Trophoblast cell (in vitro differentiated cells and primary cell): Measurements from ENCODE around the gene PDGFD.

ENCODE experiments used
- DNase-seq, 2 donors: peaks; one replicate each; pipeline ENCODE4 v3.0.0-alpha.2; 2016
- H2AFZ ChIP-seq: 2 replicates; pipeline ENCODE4 v1.6.1; 2013; ENCODE audit warnings: low read length, moderate library complexity, mild to moderate bottlenecking; ENCODE audit not compliant: insufficient read depth, poor library complexity
- H2AK5ac ChIP-seq: 2 replicates; pipeline ENCODE4 v1.6.1; 2013; ENCODE audit warnings: mild to moderate bottlenecking, low read length
- H2BK120ac ChIP-seq: 2 replicates; pipeline ENCODE4 v1.6.1; 2013; ENCODE audit warnings: low read length, mild to moderate bottlenecking, moderate library complexity; ENCODE audit not compliant: insufficient read depth, poor library complexity
- H2BK12ac ChIP-seq: 2 replicates; pipeline ENCODE4 v1.6.1; 2013; ENCODE audit warnings: mild to moderate bottlenecking, low read length, moderate library complexity
- H2BK5ac ChIP-seq: 2 replicates; pipeline ENCODE4 v1.6.1; 2013; ENCODE audit warnings: low read length, low read depth, moderate library complexity, mild to moderate bottlenecking; ENCODE audit not compliant: poor library complexity
- H3K14ac ChIP-seq: 2 replicates; pipeline ENCODE4 v1.6.1; 2013; ENCODE audit warnings: mild to moderate bottlenecking, low read length
- H3K18ac ChIP-seq: 2 replicates; pipeline ENCODE4 v1.6.1; 2013; ENCODE audit warnings: mild to moderate bottlenecking, low read length
- H3K23ac ChIP-seq: 2 replicates; pipeline ENCODE4 v1.6.1; 2013; ENCODE audit warnings: low read length
- H3K27ac ChIP-seq: 2 replicates; pipeline ENCODE4 v1.5.1; 2013; ENCODE audit warnings: low read depth, mild to moderate bottlenecking, inconsistent platforms, low read length, moderate library complexity
- H3K27me3 ChIP-seq: 2 replicates; pipeline ENCODE4 v1.6.1; 2013; ENCODE audit warnings: inconsistent platforms, mild to moderate bottlenecking, low read length, moderate library complexity; ENCODE audit not compliant: insufficient read depth
- H3K36me3 ChIP-seq, 2 experiments: 1 replicate in 1 of 2; 2 replicates in 1 of 2; pipeline ENCODE4 v1.6.1; 2013; ENCODE audit warnings: low read length in 2 of 2, mild to moderate bottlenecking in 2 of 2, moderate library complexity in 1 of 2; ENCODE audit not compliant: insufficient read depth in 2 of 2, control insufficient read depth in 1 of 2
- H3K4ac ChIP-seq: 2 replicates; pipeline ENCODE4 v1.6.1; 2013; ENCODE audit warnings: low read depth, mild to moderate bottlenecking, low read length, moderate library complexity
- H3K4me1 ChIP-seq, 2 experiments: 1 replicate in 1 of 2; 2 replicates in 1 of 2; pipeline ENCODE4 v1.6.1; 2013; ENCODE audit warnings: low read length in 2 of 2, mild to moderate bottlenecking in 2 of 2, moderate library complexity in 1 of 2; ENCODE audit not compliant: insufficient read depth in 2 of 2, control insufficient read depth in 1 of 2
- H3K4me2 ChIP-seq: 2 replicates; pipeline ENCODE4 v1.6.1; 2013; ENCODE audit warnings: inconsistent platforms, mild to moderate bottlenecking, low read length, moderate library complexity
- H3K4me3 ChIP-seq: 2 replicates; pipeline ENCODE4 v1.5.1; 2013; ENCODE audit warnings: mild to moderate bottlenecking, low read depth, low read length, inconsistent platforms
- H3K79me1 ChIP-seq: one replicate; pipeline ENCODE4 v1.6.1; 2013; ENCODE audit warnings: low read length
- H3K79me2 ChIP-seq: 2 replicates; pipeline ENCODE4 v1.6.1; 2013; ENCODE audit warnings: low read length, mild to moderate bottlenecking; ENCODE audit not compliant: control insufficient read depth, insufficient read depth, poor library complexity
- H3K9ac ChIP-seq: 2 replicates; pipeline ENCODE4 v1.6.1; 2013; ENCODE audit warnings: mild to moderate bottlenecking, low read length
- H3K9me3 ChIP-seq: 2 replicates; pipeline ENCODE4 v1.6.1; 2013; ENCODE audit warnings: low read depth, mild to moderate bottlenecking, control low read depth, inconsistent platforms, low read length; ENCODE audit not compliant: insufficient read depth
- H4K12ac ChIP-seq: 2 replicates; pipeline ENCODE4 v1.6.1; 2013; ENCODE audit warnings: low read depth, mild to moderate bottlenecking, low read length, moderate library complexity
- H4K8ac ChIP-seq: 2 replicates; pipeline ENCODE4 v1.6.1; 2013; ENCODE audit warnings: low read depth, mild to moderate bottlenecking, low read length, moderate library complexity
- H4K91ac ChIP-seq: one replicate; pipeline ENCODE4 v1.6.1; 2013; ENCODE audit warnings: low read depth, mild to moderate bottlenecking, low read length, moderate library complexity
- WGBS: extraction: QIAGEN DNeasy Blood & Tissue Kit; methylation state at CpG from one replicate; pipeline ENCODE4 v1.1.7; 2013; ENCODE audit warnings: missing lambda C conversion rate; ENCODE audit not compliant: insufficient read length, insufficient coverage; ENCODE audit errors: extremely low coverage; 5-methylcytosine and 5-hydroxymethylcytosine counted together

PDGFD gene

DNA sequence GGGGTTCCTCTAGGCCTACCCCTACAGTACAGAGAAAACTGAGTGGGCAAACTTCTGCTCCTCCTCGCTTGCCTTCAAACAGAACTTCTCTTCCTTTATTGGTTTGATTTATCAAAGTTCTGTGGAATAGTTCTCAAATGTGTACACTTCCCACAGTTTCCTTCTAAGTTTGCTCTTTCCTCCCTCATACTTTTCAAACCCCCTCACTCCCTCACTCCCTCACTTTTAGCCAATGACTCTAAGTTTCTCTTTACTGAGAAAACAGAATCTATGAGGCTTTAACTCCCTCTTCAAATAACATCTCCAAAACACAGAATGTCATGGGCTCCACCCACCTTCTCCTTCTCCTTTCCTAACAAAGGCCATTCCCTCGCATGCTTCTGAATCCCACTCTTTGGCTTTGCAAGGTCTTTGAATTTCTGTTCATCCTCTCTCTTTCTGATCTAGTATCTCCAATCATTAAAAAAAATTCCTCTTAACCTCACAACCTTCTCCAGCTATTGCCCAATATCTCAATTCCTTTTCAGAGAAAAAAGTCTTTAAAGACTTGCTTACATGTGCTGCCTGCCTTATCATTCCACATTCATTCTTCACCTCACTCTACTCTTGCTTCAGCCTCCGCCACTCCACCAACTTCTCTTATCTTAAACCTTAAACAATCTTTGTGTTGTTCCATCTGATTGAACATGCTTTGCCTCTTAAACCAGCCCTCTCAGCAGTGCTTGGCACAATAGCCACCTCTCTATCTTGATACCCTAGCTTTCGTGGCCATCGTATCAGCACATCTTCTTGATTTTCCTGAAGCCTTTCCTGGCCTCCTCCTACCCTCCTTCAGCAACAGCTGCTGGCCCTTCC lies 70.3 kb downstream of the PDGFD start:
- Histone ChIP-seq H2AFZ (no peak overlapping the region), H4K12ac (no peak overlapping the region), H2BK120ac (no peak overlapping the region), H3K27ac (no peak overlapping the region), H4K8ac (no peak overlapping the region), H3K23ac (no peak overlapping the region), H3K9me3 (no peaks in the 10 kb centered on the region), H3K14ac (no peak overlapping the region), H3K9ac (no peak overlapping the region), H3K79me2 (no peaks in the 10 kb centered on the region), H3K4me2 (no peak overlapping the region), H3K36me3 (no peaks in the 10 kb centered on the region), H3K79me1 (no peaks in the 10 kb centered on the region), H3K27me3 (no peaks in the 10 kb centered on the region), H2BK12ac (no peak overlapping the region), H2AK5ac (no peak overlapping the region), H3K18ac (no peak overlapping the region), H2BK5ac (no peak overlapping the region), H4K91ac (no peak overlapping the region), H3K4me3 (no peak overlapping the region), H3K4me1 (no peaks in the 10 kb centered on the region), H3K4ac (no peak overlapping the region)
- no CpG with 5 or more reads among the region's 5 CpGs for WGBS
- no peak for DNase-seq

DNA sequence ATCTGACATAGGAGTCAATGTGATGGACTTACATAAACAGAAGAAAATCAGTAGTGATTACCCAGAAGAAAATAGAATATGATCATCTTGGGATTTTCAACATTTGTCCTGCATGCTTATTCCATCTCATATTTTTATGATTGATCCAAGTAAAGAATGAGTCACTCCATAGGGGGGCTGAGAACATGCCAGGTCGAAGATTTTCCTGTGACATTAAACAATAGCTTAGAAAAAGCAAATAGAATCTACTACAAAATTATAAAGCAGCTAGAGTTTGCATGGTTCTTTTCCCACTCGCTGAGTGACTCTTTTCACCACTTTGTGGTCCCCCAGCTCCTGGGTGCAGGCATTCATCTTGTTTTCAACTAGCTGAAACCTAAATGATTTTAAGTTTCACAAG lies 71.2 kb downstream of the PDGFD start:
- H4K8ac ChIP-seq, result no peak overlapping the region
- no peak overlapping the region for H2BK5ac ChIP-seq
- H3K18ac ChIP-seq, result no peak overlapping the region
- H3K23ac ChIP-seq, result no peak overlapping the region
- no peak for DNase-seq
- no peak overlapping the region for H3K4me3 ChIP-seq
- no peaks in the 10 kb centered on the region for H3K79me2 ChIP-seq
- no peak overlapping the region for H3K14ac ChIP-seq
- H3K79me1 ChIP-seq, result no peaks in the 10 kb centered on the region
- H2AFZ ChIP-seq, result no peak overlapping the region
- no peak overlapping the region for H3K4me2 ChIP-seq
- H3K27me3 ChIP-seq, result no peaks in the 10 kb centered on the region
- no peaks in the 10 kb centered on the region for H3K9me3 ChIP-seq
- no peaks in the 10 kb centered on the region for H3K4me1 ChIP-seq
- H2BK12ac ChIP-seq, result no peak overlapping the region
- no peak overlapping the region for H4K91ac ChIP-seq
- H3K27ac ChIP-seq, result no peak overlapping the region
- no peak overlapping the region for H3K9ac ChIP-seq
- no peak overlapping the region for H3K4ac ChIP-seq
- H2AK5ac ChIP-seq, result no peak overlapping the region
- no peaks in the 10 kb centered on the region for H3K36me3 ChIP-seq
- no peak overlapping the region for H4K12ac ChIP-seq
- H2BK120ac ChIP-seq, result no peak overlapping the region
- no CpG with 5 or more reads among the region's 2 CpGs for WGBS

GRCh38 chr11:104091281-104092096 lies 72.5 kb downstream of the PDGFD start:
- no peak overlapping the region for H3K14ac ChIP-seq
- H4K12ac ChIP-seq, result no peak overlapping the region
- H4K91ac ChIP-seq, result no peak overlapping the region
- H3K79me2 ChIP-seq, result no peaks in the 10 kb centered on the region
- H3K4me3 ChIP-seq, result no peak overlapping the region
- H4K8ac ChIP-seq, result no peak overlapping the region
- H2AFZ ChIP-seq, result no peak overlapping the region
- no peak overlapping the region for H3K27ac ChIP-seq
- no peak overlapping the region for H2BK5ac ChIP-seq
- no peak overlapping the region for H3K18ac ChIP-seq
- no peak overlapping the region for H3K23ac ChIP-seq
- H3K4me2 ChIP-seq, result no peak overlapping the region
- no peak overlapping the region for H2AK5ac ChIP-seq
- no peaks in the 10 kb centered on the region for H3K4me1 ChIP-seq
- no peak overlapping the region for H2BK120ac ChIP-seq
- H3K9ac ChIP-seq, result no peak overlapping the region
- no peaks in the 10 kb centered on the region for H3K79me1 ChIP-seq
- no peaks in the 10 kb centered on the region for H3K36me3 ChIP-seq
- no peak overlapping the region for H3K4ac ChIP-seq
- no CpG with 5 or more reads among the region's 4 CpGs for WGBS
- H3K27me3 ChIP-seq, result no peaks in the 10 kb centered on the region
- no peak overlapping the region for H2BK12ac ChIP-seq
- DNase-seq, result no peak
- H3K9me3 ChIP-seq, result no peaks in the 10 kb centered on the region

DNA sequence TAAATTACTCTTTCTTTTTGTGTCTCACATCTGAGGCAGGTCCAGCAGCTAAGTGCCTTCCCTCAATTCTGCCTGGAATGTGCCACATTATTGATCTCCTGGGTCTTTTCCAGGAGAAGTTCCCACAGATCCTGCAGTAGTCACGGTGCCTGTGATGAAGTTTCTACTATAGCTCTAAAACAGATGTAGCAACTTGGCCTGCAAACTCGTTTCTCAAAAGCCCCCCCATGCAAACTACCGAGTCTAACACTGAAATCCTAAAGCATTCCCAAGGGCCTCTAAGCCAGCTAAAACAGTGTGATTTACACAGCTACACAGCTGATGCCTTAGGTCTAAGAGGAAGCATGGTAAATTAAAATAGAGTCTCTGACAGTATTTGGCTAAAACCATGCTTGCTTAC lies 73.2 kb downstream of the PDGFD start:
- Histone ChIP-seq H2BK120ac (no peak overlapping the region), H3K79me1 (no peaks in the 10 kb centered on the region), H3K4ac (no peak overlapping the region), H3K9ac (no peak overlapping the region), H2BK5ac (no peak overlapping the region), H2AFZ (no peak overlapping the region), H3K79me2 (no peaks in the 10 kb centered on the region), H4K8ac (no peak overlapping the region), H3K9me3 (no peaks in the 10 kb centered on the region), H3K4me3 (no peak overlapping the region), H3K4me1 (no peaks in the 10 kb centered on the region), H2AK5ac (no peak overlapping the region), H3K23ac (no peak overlapping the region), H3K36me3 (no peaks in the 10 kb centered on the region), H3K14ac (no peak overlapping the region), H3K27ac (no peak overlapping the region), H3K27me3 (no peaks in the 10 kb centered on the region), H3K18ac (no peak overlapping the region), H3K4me2 (no peak overlapping the region), H2BK12ac (no peak overlapping the region), H4K91ac (no peak overlapping the region), H4K12ac (no peak overlapping the region)
- WGBS, result no CpG with 5 or more reads among the region's 3 CpGs
- DNase-seq, result no peak
